ENCODE measurements around the gene SPINK7. TPM values are rescaled to one million over a fixed set of nuclear protein-coding genes. Genes with fewer than 3 reads are reported as not detected.

SPINK7 gene
- total and polyA plus RNA-seq, 12 donors: 0.44 TPM; not detected in 11

DNA sequence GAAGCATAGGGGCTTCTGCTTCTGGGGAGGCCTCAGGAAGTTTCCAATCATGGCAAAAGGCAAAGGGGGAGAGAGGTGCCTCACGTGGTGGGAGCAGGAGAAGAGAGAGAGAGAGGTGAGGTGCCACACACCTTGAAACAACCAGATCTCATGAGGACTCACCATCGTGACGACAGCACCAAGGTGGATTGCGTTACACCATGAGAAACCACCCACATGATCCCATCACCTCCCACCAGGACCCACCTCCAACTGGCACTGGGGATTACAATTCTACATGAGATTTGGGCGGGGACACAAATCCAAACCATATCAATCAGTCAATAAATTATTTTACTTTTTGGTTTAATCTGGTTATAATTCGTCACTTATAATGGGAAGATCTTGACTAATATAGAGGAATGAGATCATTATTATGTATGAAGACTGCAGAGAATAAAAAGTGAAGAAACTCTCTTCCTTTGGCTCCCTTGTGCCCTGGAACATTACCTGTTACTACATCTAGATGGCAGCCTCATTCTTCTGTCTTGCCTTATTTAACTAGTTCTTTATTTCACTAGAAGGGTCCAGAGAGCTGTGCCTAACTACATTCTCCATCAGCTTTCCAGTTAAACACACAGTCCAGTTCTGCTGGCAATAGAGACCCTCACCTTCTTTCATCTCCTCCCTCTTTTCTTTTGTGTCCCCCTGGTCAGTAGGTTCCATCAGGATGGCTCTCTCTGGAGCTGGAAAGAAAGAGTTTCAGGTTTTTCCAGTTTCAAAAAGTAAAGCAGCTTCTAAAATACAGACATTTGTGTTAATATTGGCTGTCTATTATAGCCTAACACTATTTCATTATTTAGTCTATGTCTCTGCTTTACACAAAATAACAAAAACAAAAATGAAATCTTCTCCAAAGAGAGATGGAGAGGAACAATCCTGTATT is 21.7 kb upstream of the SPINK7 start:
- intact Hi-C loops (cut with DNase I): no loop called here
- no peak overlapping the region for H3K27ac ChIP-seq
- H3K27me3 ChIP-seq: no peaks in the 10 kb centered on the region
- H3K9me3 ChIP-seq (replicated peaks in 1 of 3): peaks cover 0 to 4% (median 0%) of the 10 kb centered on the region in 3 donors
- H3K4me3 ChIP-seq: no peak overlapping the region
- 63 to 71% (median 67%) methylated on average over 6 of the region's 6 CpGs for WGBS, 4 donors
- TF ChIP-seq, protein P1, sequence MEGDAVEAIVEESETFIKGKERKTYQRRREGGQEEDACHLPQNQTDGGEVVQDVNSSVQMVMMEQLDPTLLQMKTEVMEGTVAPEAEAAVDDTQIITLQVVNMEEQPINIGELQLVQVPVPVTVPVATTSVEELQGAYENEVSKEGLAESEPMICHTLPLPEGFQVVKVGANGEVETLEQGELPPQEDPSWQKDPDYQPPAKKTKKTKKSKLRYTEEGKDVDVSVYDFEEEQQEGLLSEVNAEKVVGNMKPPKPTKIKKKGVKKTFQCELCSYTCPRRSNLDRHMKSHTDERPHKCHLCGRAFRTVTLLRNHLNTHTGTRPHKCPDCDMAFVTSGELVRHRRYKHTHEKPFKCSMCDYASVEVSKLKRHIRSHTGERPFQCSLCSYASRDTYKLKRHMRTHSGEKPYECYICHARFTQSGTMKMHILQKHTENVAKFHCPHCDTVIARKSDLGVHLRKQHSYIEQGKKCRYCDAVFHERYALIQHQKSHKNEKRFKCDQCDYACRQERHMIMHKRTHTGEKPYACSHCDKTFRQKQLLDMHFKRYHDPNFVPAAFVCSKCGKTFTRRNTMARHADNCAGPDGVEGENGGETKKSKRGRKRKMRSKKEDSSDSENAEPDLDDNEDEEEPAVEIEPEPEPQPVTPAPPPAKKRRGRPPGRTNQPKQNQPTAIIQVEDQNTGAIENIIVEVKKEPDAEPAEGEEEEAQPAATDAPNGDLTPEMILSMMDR (IDR thresholded peaks at IDR 0.05): peak; percentile 18 to 44 (median 36)
- no peak for TF ChIP-seq POLR2A (IDR thresholded peaks at IDR 0.05)
- H3K4me1 ChIP-seq (replicated peaks in 1 of 2): no peaks in the 10 kb centered on the region
- no peak for DNase-seq
- no peaks in the 10 kb centered on the region for H3K36me3 ChIP-seq (replicated peaks in 1 of 2)

DNA sequence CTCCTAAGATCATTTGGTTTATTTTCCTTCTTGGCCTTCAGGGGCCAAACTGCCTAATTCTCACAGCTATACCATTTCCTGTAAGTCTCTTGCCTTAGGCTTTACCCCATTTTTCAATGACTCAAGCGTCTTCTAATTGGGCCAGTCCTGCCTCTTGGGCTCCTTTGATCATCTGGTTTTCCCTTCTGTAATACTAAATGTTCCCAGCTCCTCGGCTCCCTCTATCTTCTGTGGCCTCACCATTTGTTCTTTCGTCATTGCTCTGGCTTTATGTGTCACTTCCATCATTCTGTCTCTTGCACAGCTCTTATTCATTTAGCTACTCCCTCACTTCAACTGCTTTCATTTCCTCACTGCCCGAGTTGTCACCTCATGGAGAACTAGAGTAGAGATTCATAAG is 14.5 kb upstream of the SPINK7 start:
- Histone ChIP-seq H3K9me3 (replicated peaks in 1 of 3) (peaks cover 0 to 4% (median 0%) of the 10 kb centered on the region in 3 donors), H3K4me3 (no peak overlapping the region), H3K27me3 (no peaks in the 10 kb centered on the region), H3K27ac (no peak overlapping the region), H3K36me3 (replicated peaks in 1 of 2) (no peaks in the 10 kb centered on the region), H3K4me1 (replicated peaks in 1 of 2) (no peaks in the 10 kb centered on the region)
- no peak for DNase-seq
- TF ChIP-seq, protein P1 (IDR thresholded peaks at IDR 0.05): no peak
- TF ChIP-seq POLR2A (IDR thresholded peaks at IDR 0.05): no peak
- intact Hi-C loops (cut with DNase I): no loop called here
- WGBS, 4 donors: 75 to 78% (median 77%) methylated on average over 4 of the region's 4 CpGs

DNA sequence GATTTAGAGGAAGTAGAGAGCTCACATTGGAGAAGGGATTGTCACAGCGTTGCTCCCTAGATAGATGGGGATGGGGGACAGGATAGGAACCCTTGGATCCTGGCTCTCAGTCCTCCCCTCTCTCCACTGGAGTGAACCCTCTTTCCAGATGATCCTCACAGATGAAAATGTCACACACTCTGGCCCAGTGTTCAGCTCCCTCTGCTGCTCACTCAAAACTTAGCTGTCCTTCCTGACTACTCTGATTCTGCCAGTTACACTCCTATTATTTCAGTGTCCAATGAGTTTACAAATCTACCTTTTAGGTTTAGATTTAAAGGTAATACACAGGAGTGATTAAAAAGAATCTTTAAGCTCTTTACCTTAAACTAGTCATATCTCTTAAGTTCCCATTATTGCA is 5.8 kb upstream of the SPINK7 start:
- no peaks in the 10 kb centered on the region for H3K36me3 ChIP-seq (replicated peaks in 1 of 2)
- no peaks in the 10 kb centered on the region for H3K4me1 ChIP-seq (replicated peaks in 1 of 2)
- no peak overlapping the region for H3K27ac ChIP-seq
- no peak for DNase-seq
- H3K9me3 ChIP-seq (replicated peaks in 1 of 3): no peaks in the 10 kb centered on the region
- H3K4me3 ChIP-seq: no peak overlapping the region
- intact Hi-C loops (cut with DNase I): no loop called here
- 67 to 92% (median 89%) methylated on average over 1 of the region's 1 CpG for WGBS, 4 donors
- H3K27me3 ChIP-seq: no peaks in the 10 kb centered on the region
- TF ChIP-seq, protein P1 (IDR thresholded peaks at IDR 0.05): no peak
- no peak for TF ChIP-seq POLR2A (IDR thresholded peaks at IDR 0.05)

DNA sequence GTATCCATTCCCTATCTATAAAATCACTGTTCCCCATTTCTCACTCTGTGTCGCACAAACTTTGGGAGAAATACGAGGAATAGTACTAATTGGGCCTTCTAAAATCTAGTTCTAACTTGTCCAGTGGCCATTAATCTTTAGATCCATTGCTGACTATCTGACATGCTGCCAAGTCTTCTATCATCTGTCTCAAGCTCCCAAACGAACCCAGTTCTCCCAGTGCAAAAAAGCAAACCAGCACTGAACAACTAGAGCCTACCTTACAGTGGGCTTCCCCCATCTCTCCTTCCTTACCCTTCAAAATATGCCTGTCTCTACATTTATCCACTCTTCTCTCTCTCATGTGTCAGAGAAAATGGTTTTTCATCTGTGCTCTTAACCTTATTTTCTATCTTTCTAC is 3.2 kb upstream of the SPINK7 start:
- Histone ChIP-seq H3K4me1 (replicated peaks in 1 of 2) (no peaks in the 10 kb centered on the region), H3K27ac (no peak overlapping the region), H3K4me3 (no peak overlapping the region), H3K36me3 (replicated peaks in 1 of 2) (no peaks in the 10 kb centered on the region), H3K27me3 (no peaks in the 10 kb centered on the region), H3K9me3 (replicated peaks in 1 of 3) (no peaks in the 10 kb centered on the region)
- no peak for DNase-seq
- intact Hi-C loops (cut with DNase I): no loop called here
- 76 to 85% (median 81%) methylated on average over 3 of the region's 3 CpGs for WGBS, 4 donors
- TF ChIP-seq POLR2A (IDR thresholded peaks at IDR 0.05): no peak

DNA sequence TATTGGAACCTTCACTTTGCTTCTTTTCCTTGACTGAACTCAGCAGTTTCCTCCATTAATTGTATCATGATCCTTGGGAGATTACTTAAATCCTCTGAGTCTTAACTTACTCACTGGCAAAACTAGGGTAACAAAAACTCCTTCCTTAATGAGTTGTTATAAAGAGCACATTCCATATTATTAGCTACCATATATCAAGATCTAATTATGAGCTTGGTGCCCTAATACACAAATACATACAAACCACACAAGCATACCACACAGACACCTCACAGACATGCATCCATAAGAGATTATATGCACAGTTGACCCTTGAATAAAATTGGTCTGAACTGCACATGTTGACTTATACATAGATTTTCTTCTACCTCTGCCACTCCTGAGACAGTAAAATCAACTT is 2.5 kb upstream of the SPINK7 start:
- Histone ChIP-seq H3K4me3 (no peak overlapping the region), H3K27ac (no peak overlapping the region), H3K4me1 (replicated peaks in 1 of 2) (no peaks in the 10 kb centered on the region), H3K9me3 (replicated peaks in 1 of 3) (no peaks in the 10 kb centered on the region), H3K27me3 (no peaks in the 10 kb centered on the region), H3K36me3 (replicated peaks in 1 of 2) (no peaks in the 10 kb centered on the region)
- intact Hi-C loops (cut with DNase I): no loop called here
- TF ChIP-seq, protein P1 (IDR thresholded peaks at IDR 0.05): no peak
- no peak for TF ChIP-seq POLR2A (IDR thresholded peaks at IDR 0.05)
- no peak for DNase-seq

Data from adrenal gland (tissue), 12 donors.